NCI-H1417 (cell line): ENCODE measurements around the gene ITGB4.

Experiments used
- DNase-seq, 3 experiments: peaks; one replicate each; lab custom pipeline; 2025; lab: John Stamatoyannopoulos, UW

The ITGB4 gene

DNA sequence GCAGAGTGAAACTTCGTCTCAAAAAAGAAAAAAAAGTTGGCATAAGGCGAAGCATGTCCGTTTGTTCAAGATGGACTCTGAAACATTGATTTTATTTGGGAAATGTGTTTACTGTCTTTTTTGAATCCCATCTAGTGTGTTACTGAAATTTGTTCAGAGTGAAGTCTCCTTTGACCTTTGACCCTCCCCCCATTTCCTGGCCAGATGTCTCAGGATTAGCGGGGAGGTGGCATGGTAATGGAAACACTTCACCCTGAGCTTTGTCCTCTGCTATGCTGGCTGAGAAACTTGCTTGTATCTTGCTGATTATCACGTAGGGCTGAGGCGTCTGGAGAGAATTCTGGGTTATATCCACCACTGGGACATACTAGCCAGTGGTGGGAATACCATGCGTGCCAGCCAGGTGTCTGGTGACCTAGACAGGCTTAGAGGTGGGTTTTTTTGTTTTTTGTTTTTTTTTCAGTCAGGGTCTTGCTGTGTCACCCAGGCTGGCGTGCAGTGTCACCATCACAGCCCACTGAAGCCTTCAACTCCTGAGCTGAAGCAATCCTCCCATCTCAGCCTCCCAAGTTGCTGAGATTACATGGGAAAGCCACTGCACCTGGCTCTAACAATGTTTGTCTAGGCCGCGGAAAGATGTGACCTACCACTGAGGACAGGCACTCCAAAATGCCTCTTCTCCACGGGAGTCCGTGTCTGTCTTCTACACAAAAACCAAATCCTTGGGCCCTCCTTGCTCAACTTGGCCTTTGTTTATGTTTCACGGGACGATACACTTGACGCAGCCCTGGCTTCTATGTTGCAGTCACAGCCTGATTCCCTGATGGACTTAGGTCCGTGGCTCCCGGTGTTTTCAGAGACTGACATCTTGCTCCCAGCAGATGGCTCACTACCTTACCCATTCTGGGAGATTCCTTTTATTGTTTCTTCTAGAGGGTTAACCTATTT lies 50.3 kb downstream of the ITGB4 start:
- no peak for DNase-seq

DNA sequence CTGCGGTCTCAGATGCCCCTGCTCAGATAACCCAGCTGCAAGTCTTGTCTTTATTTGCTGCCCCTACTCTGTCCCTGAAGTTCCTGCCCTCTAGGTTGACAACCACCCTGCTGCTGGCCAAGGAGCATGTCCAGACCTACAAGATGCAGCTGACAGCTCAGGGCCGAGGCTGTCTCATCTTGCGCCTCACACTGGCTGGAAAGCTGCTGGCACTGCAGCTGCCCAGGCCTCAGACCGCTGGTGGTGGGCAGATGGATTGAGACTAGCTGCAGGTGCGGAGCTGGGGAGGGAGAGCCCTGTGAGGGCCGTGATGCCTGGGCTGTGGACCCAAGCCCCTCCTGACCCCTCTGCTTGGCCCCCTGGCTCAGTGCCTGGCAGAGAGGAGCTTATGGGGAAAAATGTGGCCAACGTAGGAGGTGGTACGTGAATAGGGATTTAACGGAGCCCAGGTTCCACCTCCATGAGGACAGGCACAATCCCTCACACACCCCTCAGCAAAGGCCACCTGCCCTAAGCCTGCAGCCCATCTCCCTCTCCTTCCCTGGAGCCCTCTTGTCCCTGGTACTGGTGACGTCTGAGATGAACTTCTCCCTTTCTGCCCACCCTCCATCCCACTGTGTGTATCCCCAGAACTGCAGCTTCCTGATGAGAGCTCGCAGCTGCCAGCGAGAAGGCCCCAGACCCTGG lies 52.0 kb downstream of the ITGB4 start:
- no peak for DNase-seq

GRCh38 chr17:75773808-75774470 lies 52.7 kb downstream of the ITGB4 start:
- no peak for DNase-seq

DNA sequence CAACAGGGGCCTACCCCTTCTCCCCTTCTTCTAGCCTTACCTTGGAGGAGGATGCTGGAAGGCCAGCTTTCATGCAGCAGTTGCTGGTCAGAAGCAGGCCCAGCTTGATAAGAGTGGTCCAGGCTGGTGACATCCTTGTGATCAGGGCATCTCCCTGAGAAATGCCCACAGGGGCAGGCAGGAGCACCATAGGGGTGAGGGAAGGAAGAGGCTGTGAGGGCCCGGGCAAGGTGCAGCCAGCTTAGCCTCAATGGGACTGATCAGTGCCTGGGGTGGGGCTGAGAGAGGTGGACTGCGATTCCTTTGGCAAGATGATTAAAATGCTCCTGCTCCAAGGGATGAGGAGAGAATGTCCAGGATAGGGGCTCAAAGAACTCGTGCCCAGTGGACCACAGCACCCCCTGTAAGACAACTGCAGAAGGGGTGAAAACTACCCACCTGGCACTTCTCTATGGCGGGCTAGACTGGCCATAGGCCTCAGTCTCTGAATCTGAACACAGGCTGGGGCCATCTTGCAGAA lies 53.3 kb downstream of the ITGB4 start:
- DNase-seq, result no peak

DNA sequence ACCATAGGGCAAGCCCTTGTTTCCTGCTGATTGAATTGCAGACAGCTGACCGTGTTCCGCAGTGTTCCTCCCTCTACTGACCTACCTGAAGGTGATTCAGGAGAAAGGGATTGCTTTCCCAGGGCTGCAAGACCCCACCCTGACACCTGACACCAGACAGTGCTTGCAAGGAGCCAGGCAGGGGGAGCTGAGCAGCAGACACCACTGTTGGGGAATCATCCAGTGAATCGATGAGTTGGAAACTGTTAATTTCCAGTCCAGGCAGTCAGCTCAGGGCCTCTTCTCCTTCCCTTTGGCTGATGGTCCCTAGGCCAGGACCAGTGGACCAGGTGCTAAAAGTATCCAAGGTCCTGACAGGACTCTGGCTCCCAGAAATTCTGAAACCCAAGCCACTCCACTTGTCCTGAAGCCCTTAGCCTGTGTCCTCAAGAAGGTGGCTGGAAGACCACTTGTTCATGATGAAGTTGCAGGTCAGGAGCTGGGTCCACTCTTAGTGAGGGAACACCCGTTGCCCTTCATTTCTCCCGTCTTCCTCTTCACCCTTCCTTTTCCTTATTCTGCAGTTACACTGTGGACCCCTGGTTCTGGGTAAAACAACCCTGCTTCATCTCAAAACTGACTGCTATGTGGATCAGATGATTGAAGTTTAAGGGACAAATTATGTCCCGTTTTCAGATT lies 53.9 kb downstream of the ITGB4 start:
- DNase-seq, result peak in 1 of 3 experiments; percentile 46

DNA sequence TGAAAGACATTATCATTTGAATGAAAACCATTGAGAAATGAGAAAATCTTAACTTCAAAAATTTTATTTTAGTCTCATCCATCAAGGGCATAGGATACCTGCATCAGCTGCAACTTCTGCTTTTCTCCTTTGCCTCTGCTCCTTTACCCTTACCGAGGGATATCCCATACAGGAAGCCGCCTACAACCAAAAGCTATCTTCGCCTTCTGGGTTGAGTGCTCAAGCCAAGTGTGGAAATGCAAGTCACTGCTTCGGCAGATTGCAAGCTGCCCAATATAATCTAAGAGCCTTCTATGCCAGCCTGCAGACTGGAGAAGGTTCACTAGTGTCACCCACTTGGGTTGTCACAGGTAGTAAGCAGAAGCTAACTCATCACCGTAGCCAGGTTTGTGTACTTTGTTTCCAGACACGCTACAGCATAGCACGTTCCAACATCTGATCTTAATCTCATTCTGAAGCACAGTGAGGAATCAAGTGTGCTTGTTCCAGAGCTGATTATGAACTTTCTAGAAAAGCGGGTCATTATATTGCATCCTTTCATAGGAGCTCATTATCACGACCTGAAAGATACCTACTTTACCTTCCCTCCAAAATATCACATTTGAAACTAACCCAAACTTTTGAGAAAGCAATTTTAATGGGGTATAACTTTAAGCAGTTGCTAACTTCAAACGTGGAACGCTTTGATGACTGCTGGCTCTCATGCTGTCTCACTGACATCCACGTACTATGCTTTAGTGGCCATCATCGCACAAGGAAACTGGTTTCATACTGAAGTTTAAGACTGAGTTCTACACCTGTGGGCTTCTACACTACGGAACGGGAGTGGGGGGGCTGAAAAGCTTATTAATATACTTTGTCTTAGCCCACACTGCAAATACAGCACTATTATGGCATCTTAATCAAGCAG lies 55.4 kb downstream of the ITGB4 start:
- DNase-seq, result peak in 1 of 3 experiments; percentile 28

DNA sequence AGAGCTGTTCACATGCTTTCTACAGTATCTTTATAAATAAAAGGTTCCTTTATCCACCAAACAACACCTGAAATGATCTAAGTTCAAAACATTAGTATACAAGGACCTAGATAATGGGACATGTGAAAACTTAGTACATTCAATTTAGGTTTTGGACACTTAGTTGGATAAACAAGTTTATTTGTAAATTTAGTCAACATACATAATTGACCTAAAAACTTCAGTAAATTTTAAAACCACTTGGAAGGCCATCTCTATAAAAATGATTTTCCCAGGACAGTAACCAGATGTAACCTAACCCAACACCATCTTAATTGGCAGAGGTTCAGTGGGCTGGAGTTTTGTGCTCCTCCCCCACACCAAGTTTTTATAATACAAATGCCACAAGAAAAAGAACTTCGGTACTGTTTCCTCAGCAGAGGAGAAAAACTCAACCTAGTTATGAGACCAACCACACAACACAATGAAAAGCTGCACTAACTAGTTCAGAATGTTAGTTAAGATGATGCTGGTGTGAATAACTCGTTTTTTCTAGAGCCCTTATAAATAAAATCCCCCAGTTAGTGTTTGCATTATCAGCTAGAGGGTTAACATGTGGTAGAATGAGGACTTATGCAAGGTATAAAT lies 56.1 kb downstream of the ITGB4 start:
- no peak for DNase-seq

DNA sequence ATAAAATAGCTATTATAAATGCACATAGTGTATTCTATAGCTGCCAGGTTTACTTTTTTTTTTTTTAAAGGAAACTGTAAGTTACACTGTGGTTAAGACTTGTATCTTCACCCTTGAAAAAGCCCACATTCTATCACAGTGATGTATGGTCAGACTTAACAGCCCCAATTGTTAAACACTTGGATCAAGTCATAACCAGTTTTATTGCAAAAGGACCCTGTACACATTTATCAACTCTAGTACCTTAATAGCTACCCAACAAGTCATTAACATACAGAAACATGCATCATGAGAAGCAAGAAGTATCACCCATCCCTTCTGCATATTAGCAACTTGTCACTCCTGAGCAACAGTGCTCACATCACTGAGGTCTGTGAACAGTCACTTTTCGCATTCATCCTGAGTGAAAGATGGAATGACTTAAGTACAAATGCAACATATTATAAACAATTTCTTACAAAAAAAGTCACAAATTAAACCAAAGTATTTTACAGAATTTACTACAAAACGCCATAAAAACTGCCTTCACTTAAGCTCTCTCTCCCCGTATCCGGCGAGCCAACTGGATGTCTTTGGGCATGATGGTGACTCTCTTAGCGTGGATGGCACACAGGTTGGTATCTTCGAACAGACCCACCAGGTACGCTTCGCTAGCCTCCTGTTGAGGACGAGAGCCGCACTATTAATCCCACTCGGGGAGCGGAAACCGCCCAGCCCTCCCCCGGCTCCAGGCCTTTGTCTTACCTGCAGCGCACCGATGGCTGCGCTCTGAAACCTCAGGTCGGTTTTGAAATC lies 57.0 kb downstream of the ITGB4 start:
- DNase-seq, result peak in 1 of 3 experiments; percentile 61

DNA sequence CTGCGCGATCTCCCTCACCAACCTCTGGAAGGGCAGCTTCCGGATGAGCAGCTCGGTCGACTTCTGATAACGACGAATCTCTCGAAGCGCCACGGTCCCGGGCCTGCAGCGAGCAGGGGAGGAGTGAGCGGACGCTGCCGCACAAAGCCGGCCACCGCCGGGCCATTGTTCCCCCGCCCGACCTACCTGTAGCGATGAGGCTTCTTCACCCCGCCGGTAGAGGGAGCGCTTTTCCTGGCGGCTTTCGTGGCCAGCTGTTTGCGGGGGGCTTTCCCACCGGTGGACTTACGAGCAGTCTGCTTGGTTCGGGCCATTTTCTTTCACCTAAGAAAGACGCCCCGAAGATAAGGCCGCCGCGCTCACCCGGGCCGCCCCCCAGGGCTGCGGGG lies 57.6 kb downstream of the ITGB4 start:
- DNase-seq, result peak in 2 of 3 experiments; percentile 38 to 84

GRCh38 chr17:75779250-75779986 lies 58.2 kb downstream of the ITGB4 start:
- peak; percentile 98 to 100 (median 99) for DNase-seq

- no peak for DNase-seq
These were observed 59.0 kb downstream of the ITGB4 start for GRCh38 chr17:75779987-75780889.

- DNase-seq, result peak in 2 of 3 experiments; percentile 22 to 70
These were observed 62.0 kb downstream of the ITGB4 start for GRCh38 chr17:75783069-75783783.

- peak in 1 of 3 experiments; percentile 48 for DNase-seq
These were observed 62.7 kb downstream of the ITGB4 start for GRCh38 chr17:75783803-75784472.

DNA sequence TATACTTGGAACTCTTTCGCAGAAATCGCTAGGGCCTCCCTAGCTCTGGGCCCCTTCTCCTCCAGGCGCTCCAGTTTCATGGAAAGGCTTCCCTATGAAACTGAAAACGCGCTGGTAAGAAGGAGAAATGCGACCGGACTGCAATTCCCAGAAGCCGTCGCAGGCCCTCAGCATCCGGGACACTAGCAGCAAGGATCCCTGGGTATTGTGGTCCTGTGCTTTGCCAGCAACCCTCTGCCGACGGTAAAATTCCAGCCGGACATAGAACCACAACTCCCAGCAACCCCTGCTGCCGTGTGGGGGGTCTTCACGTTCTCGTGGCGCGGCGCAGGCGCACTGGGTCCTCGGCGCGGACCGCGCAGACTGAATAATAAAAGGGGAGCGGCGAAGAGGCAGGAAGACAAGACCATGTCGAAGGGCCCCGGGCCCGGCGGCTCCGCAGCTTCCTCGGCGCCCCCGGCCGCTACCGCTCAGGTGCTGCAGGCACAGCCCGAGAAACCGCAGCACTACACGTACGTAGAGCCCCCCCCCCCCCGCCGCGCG lies 63.3 kb downstream of the ITGB4 start, which contains the start of gene UNK:
TSS of gene UNK (plus strand) at position 334 of the 543 bp plus-strand sequence. CDS start at position 409, 75 bp downstream.
- DNase-seq, result peak; percentile 97 to 99 (median 98)

- DNase-seq, result peak; percentile 91 to 97 (median 97)
These were observed 64.0 kb downstream of the ITGB4 start for GRCh38 chr17:75785016-75785890.
